H1 (cell line): ENCODE data around the gene TXNL4A. TPM values are rescaled to one million over a fixed set of nuclear protein-coding genes. Genes with fewer than 3 reads are reported as not detected.

Experiments
- CTCF ChIA-PET: fragments of 300-600 bp; sonication (Branson Sonifier 250); formaldehyde crosslinking; loops from one replicate; lab custom pipeline; 2021; ENCODE audit not compliant: partially characterized antibody; lab: Charles Lee
- POLR2A ChIA-PET: fragments of 300-600 bp; sonication (Branson Sonifier 250); formaldehyde crosslinking; loops from one replicate; lab custom pipeline; 2021; ENCODE audit warnings: inconsistent platforms; ENCODE audit not compliant: partially characterized antibody; lab: Charles Lee
- DNase-seq, 2 experiments: peaks; one replicate each; pipeline versions ENCODE4 v3.0.0 to v3.0.0-alpha.2; 2010 to 2022; ENCODE audit warnings: low spot score in 2 of 2, low read depth in 1 of 2, mixed read lengths in 1 of 2
- FAIRE-seq: peaks from 2 replicates; lab custom pipeline; 2011; peaks lifted over from hg19 to GRCh38; lab: Jason Lieb, UNC
- H2AFZ ChIP-seq: 2 replicates; pipeline ENCODE4 v1.8.1; 2012; ENCODE audit warnings: low read length, inconsistent platforms
- H2AK5ac ChIP-seq: 2 replicates; pipeline ENCODE4 v1.6.1; 2013; ENCODE audit warnings: low read depth, low read length
- H2BK120ac ChIP-seq: replicated peaks from 2 replicates; pipeline ENCODE3; 2013; ENCODE audit warnings: low read depth, low read length, inconsistent platforms
- H2BK12ac ChIP-seq: 2 replicates; pipeline ENCODE4 v1.6.1; 2013; ENCODE audit warnings: low read depth, low read length
- H2BK15ac ChIP-seq: 2 replicates; pipeline ENCODE4 v1.6.1; 2013; ENCODE audit warnings: low read length
- H2BK20ac ChIP-seq: 2 replicates; pipeline ENCODE4 v1.6.1; 2013; ENCODE audit warnings: low read length
- H2BK5ac ChIP-seq: 2 replicates; pipeline ENCODE4 v1.6.1; 2013; ENCODE audit warnings: low read depth, low read length
- H3K14ac ChIP-seq: 2 replicates; pipeline ENCODE4 v1.6.1; 2013; ENCODE audit warnings: inconsistent platforms; ENCODE audit not compliant: insufficient read length
- H3K18ac ChIP-seq: 2 replicates; pipeline ENCODE4 v1.6.1; 2013; ENCODE audit warnings: low read length; ENCODE audit errors: extremely low read depth
- H3K23ac ChIP-seq: 2 replicates; pipeline ENCODE4 v1.6.1; 2013; ENCODE audit warnings: inconsistent platforms; ENCODE audit not compliant: insufficient read length
- H3K23me2 ChIP-seq: 2 replicates; pipeline ENCODE4 v1.6.1; 2013; ENCODE audit warnings: low read depth, low read length
- H3K27ac ChIP-seq: 2 replicates; pipeline ENCODE4 v1.6.1; 2011; ENCODE audit warnings: low read depth, low read length, inconsistent platforms
- H3K27me3 ChIP-seq, 4 experiments: replicated peaks in 1 of 4; 1 replicate in 1 of 4; 2 replicates in 3 of 4; pipeline versions ENCODE4 v1.6.1 to v1.8.1; 2011 to 2013; ENCODE audit warnings: low read length in 3 of 4, mild to moderate bottlenecking in 3 of 4, inconsistent platforms in 2 of 4, mixed read lengths in 2 of 4, moderate library complexity in 1 of 4; ENCODE audit not compliant: control insufficient read depth in 3 of 4, insufficient read depth in 3 of 4; ENCODE audit errors: extremely low read depth in 1 of 4
- H3K36me3 ChIP-seq, 4 experiments: 2 replicates each; pipeline versions ENCODE4 v1.6.1 to v1.8.1; 2011 to 2013; ENCODE audit warnings: mild to moderate bottlenecking in 4 of 4, low read length in 3 of 4, moderate library complexity in 2 of 4, control low read depth in 1 of 4, inconsistent platforms in 1 of 4; ENCODE audit not compliant: insufficient read depth in 4 of 4, control insufficient read depth in 2 of 4
- H3K4ac ChIP-seq: replicated peaks from 2 replicates; pipeline ENCODE3; 2013; ENCODE audit warnings: low read length, low read depth, mixed read lengths, inconsistent platforms; ENCODE audit not compliant: insufficient read length
- H3K4me1 ChIP-seq, 4 experiments: replicated peaks in 1 of 4; 1 replicate in 1 of 4; 2 replicates in 3 of 4; pipeline versions ENCODE4 v1.6.1 to v1.8.1; 2011 to 2013; ENCODE audit warnings: low read length in 3 of 4, inconsistent platforms in 2 of 4, mixed read lengths in 1 of 4; ENCODE audit not compliant: insufficient read depth in 4 of 4, control insufficient read depth in 3 of 4
- H3K4me2 ChIP-seq, 2 experiments: 2 replicates each; pipeline versions ENCODE4 v1.6.1 to v1.8.1; 2011 to 2013; ENCODE audit warnings: low read depth in 2 of 2, low read length in 2 of 2, control low read depth in 1 of 2, inconsistent platforms in 1 of 2, mild to moderate bottlenecking in 1 of 2; ENCODE audit not compliant: insufficient read depth in 1 of 2
- H3K4me3 ChIP-seq, 4 experiments: fragments of 200-600, 300-600 bp in 1 of 4; sonication (generic), shearing (Covaris generic), sonication (Bioruptor Twin) in 1 of 4; 2 replicates each; pipeline versions ENCODE4 v1.5.1 to v1.8.1; 2011 to 2016; ENCODE audit warnings: low read length in 4 of 4, low read depth in 3 of 4, control low read depth in 2 of 4, inconsistent platforms in 2 of 4, mild to moderate bottlenecking in 2 of 4, mixed read lengths in 1 of 4, moderate library complexity in 1 of 4; ENCODE audit not compliant: insufficient read depth in 2 of 4; ENCODE audit errors: extremely low read depth in 1 of 4
- H3K56ac ChIP-seq: replicated peaks from 2 replicates; pipeline ENCODE3; 2013; ENCODE audit warnings: low read depth, mild to moderate bottlenecking, mixed read lengths, low read length, inconsistent platforms; ENCODE audit not compliant: insufficient read length
- H3K79me1 ChIP-seq: 2 replicates; pipeline ENCODE4 v1.6.1; 2013; ENCODE audit warnings: low read depth, low read length, control low read depth
- H3K79me2 ChIP-seq, 2 experiments: 2 replicates each; pipeline versions ENCODE4 v1.6.1 to v1.8.1; 2012 to 2013; ENCODE audit warnings: low read length in 2 of 2, mild to moderate bottlenecking in 2 of 2, inconsistent platforms in 1 of 2; ENCODE audit not compliant: insufficient read depth in 2 of 2, control insufficient read depth in 1 of 2
- H3K9ac ChIP-seq, 4 experiments: replicated peaks in 1 of 4; 1 replicate in 1 of 4; 2 replicates in 3 of 4; pipeline versions ENCODE4 v1.6.1 to v1.8.1; 2011 to 2013; ENCODE audit warnings: low read depth in 3 of 4, low read length in 3 of 4, control low read depth in 2 of 4, mild to moderate bottlenecking in 2 of 4, moderate library complexity in 2 of 4, inconsistent platforms in 1 of 4; ENCODE audit errors: extremely low read depth in 1 of 4
- H3K9me3 ChIP-seq, 2 experiments: 2 replicates each; pipeline versions ENCODE4 v1.6.1 to v1.8.1; 2012 to 2013; ENCODE audit warnings: mild to moderate bottlenecking in 2 of 2, moderate library complexity in 2 of 2, control low read depth in 1 of 2, inconsistent platforms in 1 of 2, low read depth in 1 of 2, low read length in 1 of 2, mixed read lengths in 1 of 2; ENCODE audit not compliant: insufficient read depth in 2 of 2
- H4K20me1 ChIP-seq, 2 experiments: replicated peaks in 1 of 2; 2 replicates each; pipeline versions ENCODE3 to v1.8.1; 2011 to 2013; ENCODE audit warnings: inconsistent platforms in 2 of 2, low read length in 2 of 2, mild to moderate bottlenecking in 1 of 2; ENCODE audit not compliant: insufficient read depth in 2 of 2, control insufficient read depth in 1 of 2
- H4K5ac ChIP-seq: 2 replicates; pipeline ENCODE4 v1.6.1; 2013; ENCODE audit warnings: low read length, low read depth, mixed read lengths, inconsistent platforms; ENCODE audit not compliant: insufficient read length
- H4K8ac ChIP-seq: 2 replicates; pipeline ENCODE4 v1.8.0; 2013; ENCODE audit warnings: mild to moderate bottlenecking, moderate library complexity, low read length, inconsistent platforms; ENCODE audit not compliant: insufficient read depth; ENCODE audit errors: extremely low read depth
- H4K91ac ChIP-seq: replicated peaks from 2 replicates; pipeline ENCODE3; 2013; ENCODE audit warnings: low read length, mixed read lengths, inconsistent platforms; ENCODE audit not compliant: insufficient read length
- ASH2L ChIP-seq: fragments of 200-600, 300-600 bp; sonication (generic); IDR thresholded peaks from one replicate; pipeline ENCODE4 v1.7.1; 2017; ENCODE audit warnings: low read length
- BACH1 ChIP-seq: IDR thresholded peaks from 2 replicates; pipeline ENCODE4 v1.6.1; 2012; ENCODE audit warnings: low read length, improper control_type of control experiment
- BCL11A ChIP-seq, 2 experiments: IDR thresholded peaks; one replicate each; pipeline ENCODE4 v1.6.1; 2011; ENCODE audit warnings: low read depth in 2 of 2, low read length in 2 of 2, mild to moderate bottlenecking in 2 of 2
- CEBPB ChIP-seq: IDR thresholded peaks from 2 replicates; pipeline ENCODE4 v1.6.1; 2012; ENCODE audit warnings: low read depth, low read length
- GABPA ChIP-seq: IDR thresholded peaks from 2 replicates; pipeline ENCODE4 v1.6.1; 2011; ENCODE audit warnings: mild to moderate bottlenecking, low read length, moderate library complexity, borderline replicate concordance; ENCODE audit not compliant: insufficient read depth
- JUND ChIP-seq: IDR thresholded peaks from 2 replicates; pipeline ENCODE4 v1.6.1; 2011; ENCODE audit warnings: mild to moderate bottlenecking, improper control_type of control experiment, low read length
- NANOG ChIP-seq: IDR thresholded peaks from 2 replicates; pipeline ENCODE4 v1.6.1; 2011; ENCODE audit warnings: low read length, low read depth, mild to moderate bottlenecking, inconsistent platforms; ENCODE audit not compliant: insufficient read depth, poor library complexity, severe bottlenecking
- POLR2A ChIP-seq, 2 experiments: IDR thresholded peaks; 1 replicate in 1 of 2; 2 replicates in 1 of 2; pipeline ENCODE4 v1.6.1; 2011; ENCODE audit warnings: low read depth in 2 of 2, low read length in 2 of 2, mild to moderate bottlenecking in 2 of 2; ENCODE audit errors: control extremely low read depth in 1 of 2
- SIN3A ChIP-seq, 2 experiments: IDR thresholded peaks in 1 of 2; conservative IDR thresholded peaks in 1 of 2; 2 replicates each; pipeline ENCODE4 v1.6.1; 2011 to 2012; ENCODE audit warnings: low read length in 2 of 2, improper control_type of control experiment in 1 of 2, low read depth in 1 of 2, mild to moderate bottlenecking in 1 of 2
- SP1 ChIP-seq: IDR thresholded peaks from 2 replicates; pipeline ENCODE4 v1.6.1; 2011; ENCODE audit warnings: low read depth, low read length
- SRF ChIP-seq: IDR thresholded peaks from 2 replicates; pipeline ENCODE4 v1.6.1; 2011; ENCODE audit warnings: mild to moderate bottlenecking, low read depth, low read length, moderate library complexity
- TAF7 ChIP-seq: optimal IDR thresholded peaks from 2 replicates; pipeline ENCODE3; 2011; ENCODE audit warnings: low read depth, mild to moderate bottlenecking, inconsistent platforms, low read length, moderate library complexity, borderline replicate concordance
- USF2 ChIP-seq: IDR thresholded peaks from 2 replicates; pipeline ENCODE4 v1.6.1; 2011; ENCODE audit warnings: low read length, improper control_type of control experiment
- WGBS, 2 experiments: shearing (Covaris generic) in 1 of 2; methylation state at CpG; one replicate each; pipeline versions ENCODE4 v1.1.6 to v1.1.7; 2013 to 2015; ENCODE audit warnings: low lambda C conversion rate in 2 of 2, mixed read lengths in 2 of 2, inconsistent platforms in 1 of 2, low coverage in 1 of 2, missing lambda C conversion rate in 1 of 2; ENCODE audit not compliant: insufficient replicate concordance in 2 of 2, insufficient coverage in 1 of 2, insufficient read length in 1 of 2; ENCODE audit errors: extremely low coverage in 1 of 2, missing lambda C conversion rate in 1 of 2; 5-methylcytosine and 5-hydroxymethylcytosine counted together
- polyA plus RNA-seq, 7 experiments: library from polyadenylated mRNA; depleted of rRNA in 3 of 7; stranded (reverse) in 5 of 7; unstranded in 2 of 7; fragments of >200 nt in 5 of 7; fragments of 200-250 nt in 2 of 7; gene quantifications; 1 replicate in 5 of 7; 2 replicates in 1 of 7; 4 replicates in 1 of 7; pipeline versions ENCODE4 v1.2.1 to v1.2.3, GENCODE V29; 2011 to 2013; ENCODE audit warnings: missing spikeins in 2 of 7, mixed read lengths in 2 of 7
- total RNA-seq: library from RNA; stranded (reverse); fragmentation: NEBNext Ultra II Directional; extraction: Animal tissue kit (Norgen Biotek cat#: 25700); gene quantifications from 2 replicates; pipeline ENCODE4 v1.2.1, GENCODE V29; 2021

Gene TXNL4A
- total and polyA plus RNA-seq, 2 of the 8 experiments (the other 6 are each of a cell fraction or from before 2014, with no cell fraction given) = 169 to 181 TPM

DNA sequence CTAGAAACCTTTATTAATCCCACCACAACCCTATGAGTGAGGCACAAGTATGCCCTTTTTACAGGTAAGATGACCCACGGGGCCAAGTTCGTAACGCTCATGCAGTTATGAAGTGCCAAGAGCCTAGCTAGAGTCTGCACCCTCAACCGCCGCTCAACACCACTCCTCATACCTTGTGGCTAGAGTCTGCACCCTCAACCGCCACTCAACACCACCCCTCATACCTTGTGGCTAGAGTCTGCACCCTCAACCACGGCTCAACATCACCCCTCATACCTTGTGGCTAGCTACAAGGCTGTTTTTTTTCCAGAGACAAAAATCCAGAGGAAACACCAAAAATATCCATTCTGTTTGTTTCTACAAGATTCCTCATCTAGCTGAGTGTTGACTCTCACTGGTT is 4.6 kb downstream of the TXNL4A start:
- Histone ChIP-seq H3K4me3 (no peak overlapping the region), H2BK120ac (no peak overlapping the region), H3K23me2 (peaks cover 4% of the 10 kb centered on the region; the same call in 1 of the 2 replicates), H3K4me1 (peaks cover 0 to 3% (median 0%) of the 10 kb centered on the region in 4 experiments; a peak in 1 of 7 replicates), H3K9ac (no peak overlapping the region), H4K20me1 (peaks cover 26 to 39% of the 10 kb centered on the region in 2 experiments), H3K79me1 (peaks cover 15% of the 10 kb centered on the region; the same call in 1 of the 2 replicates), H2AFZ (no peak overlapping the region), H3K18ac (no peak overlapping the region), H2BK12ac (no peak overlapping the region), H3K36me3 (peaks cover 3 to 27% (median 8%) of the 10 kb centered on the region in 4 experiments; a peak in 5 of 8 replicates), H3K27me3 (no peaks in the 10 kb centered on the region), H3K14ac (no peak overlapping the region), H2AK5ac (no peak overlapping the region), H2BK15ac (no peak overlapping the region), H3K56ac (no peak overlapping the region), H2BK5ac (no peak overlapping the region), H3K23ac (no peak overlapping the region), H3K79me2 (peaks cover 59 to 94% of the 10 kb centered on the region in 2 experiments), H2BK20ac (no peak overlapping the region), H3K27ac (no peak overlapping the region), H3K4ac (no peak overlapping the region), H3K9me3 (no peaks in the 10 kb centered on the region), H4K8ac (no peak overlapping the region), H3K4me2 (no peak overlapping the region), H4K91ac (no peak overlapping the region), H4K5ac (no peak overlapping the region)
- DNase-seq (no peak), FAIRE-seq (no peak)
- ChIA-PET POLR2A (interaction anchor here (1.2 to 3.7 kb wide), 3 partner anchors 16 to 94 kb away, joined by 4 to 18 read pairs (median 14); no protein-coding TSS in a partner anchor), CTCF (interaction anchor here (0.8 to 1.5 kb wide), 5 partner anchors 16 to 99 kb away, joined by 3 read pairs; no protein-coding TSS in a partner anchor)
- 96% methylated on average over 7 of the region's 7 CpGs; no CpG with 5 or more reads in 1 of the 2 experiments for WGBS, 2 experiments
- no peak for TF ChIP-seq ASH2L
- no peak for TF ChIP-seq BCL11A (IDR thresholded peaks at IDR 0.05; ENCODE audit: low read depth in 2 of 2, low read length in 2 of 2)
- no peak for TF ChIP-seq NANOG
- TF ChIP-seq TAF7 = no peak
- no peak for TF ChIP-seq SP1
- TF ChIP-seq USF2 = no peak
- TF ChIP-seq BACH1 = no peak
- no peak for TF ChIP-seq GABPA
- TF ChIP-seq SRF = no peak
- no peak for TF ChIP-seq CEBPB
- no peak for TF ChIP-seq SIN3A (conservative IDR thresholded peaks at IDR 0.05 in 1 of 2, IDR thresholded peaks at IDR 0.05 in 1 of 2; ENCODE audit: low read depth in 1 of 2, low read length in 2 of 2)
- TF ChIP-seq JUND = no peak
- TF ChIP-seq POLR2A (IDR thresholded peaks at IDR 0.05; ENCODE audit: control extremely low read depth in 1 of 2, low read depth in 2 of 2, low read length in 2 of 2) = no peak
